VCaP (cell line): ENCODE measurements around the gene ZNF750.

ENCODE experiments used
- H3K27ac ChIP-seq: fragments of 450-650 bp; 2 replicates; pipeline ENCODE4 v1.5.1; 2017
- CTCF ChIP-seq: fragments of 450-650 bp; conservative IDR thresholded peaks from 2 replicates; pipeline ENCODE4 v1.5.1; 2017; ENCODE audit warnings: mild to moderate bottlenecking, moderate library complexity

Gene ZNF750

GRCh38 chr17:82862737-82863382, 23.0 kb upstream of the ZNF750 start:
- no peak for TF ChIP-seq CTCF
- H3K27ac ChIP-seq = no peak overlapping the region; the same call in 1 of the 2 replicates

GRCh38 chr17:82862191-82862590, 22.4 kb upstream of the ZNF750 start:
- H3K27ac ChIP-seq = no peak overlapping the region

DNA sequence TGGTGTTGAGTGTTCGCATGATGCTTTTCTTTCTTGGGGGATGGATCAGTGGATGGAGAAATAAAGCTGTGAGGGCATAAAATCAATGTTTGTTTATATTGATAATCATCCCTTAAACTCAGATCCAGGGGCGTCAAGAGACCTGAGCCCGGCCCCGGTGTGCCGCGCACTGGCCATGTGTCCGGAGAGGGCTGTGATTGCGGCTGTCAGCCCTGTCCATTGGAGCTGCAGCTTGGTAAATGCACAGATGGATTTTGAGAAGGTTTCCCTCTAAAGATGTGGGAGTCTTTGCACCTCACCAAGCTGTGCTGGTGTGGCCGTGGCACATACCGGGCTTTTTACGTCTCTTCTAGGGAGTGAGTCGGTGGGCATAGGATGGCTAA, 21.6 kb upstream of the ZNF750 start:
- no peak for TF ChIP-seq CTCF
- no peak overlapping the region for H3K27ac ChIP-seq

More at GRCh38 chr17:82862191-82862590, 22.4 kb upstream of the ZNF750 start:
- TF ChIP-seq CTCF = no peak

DNA sequence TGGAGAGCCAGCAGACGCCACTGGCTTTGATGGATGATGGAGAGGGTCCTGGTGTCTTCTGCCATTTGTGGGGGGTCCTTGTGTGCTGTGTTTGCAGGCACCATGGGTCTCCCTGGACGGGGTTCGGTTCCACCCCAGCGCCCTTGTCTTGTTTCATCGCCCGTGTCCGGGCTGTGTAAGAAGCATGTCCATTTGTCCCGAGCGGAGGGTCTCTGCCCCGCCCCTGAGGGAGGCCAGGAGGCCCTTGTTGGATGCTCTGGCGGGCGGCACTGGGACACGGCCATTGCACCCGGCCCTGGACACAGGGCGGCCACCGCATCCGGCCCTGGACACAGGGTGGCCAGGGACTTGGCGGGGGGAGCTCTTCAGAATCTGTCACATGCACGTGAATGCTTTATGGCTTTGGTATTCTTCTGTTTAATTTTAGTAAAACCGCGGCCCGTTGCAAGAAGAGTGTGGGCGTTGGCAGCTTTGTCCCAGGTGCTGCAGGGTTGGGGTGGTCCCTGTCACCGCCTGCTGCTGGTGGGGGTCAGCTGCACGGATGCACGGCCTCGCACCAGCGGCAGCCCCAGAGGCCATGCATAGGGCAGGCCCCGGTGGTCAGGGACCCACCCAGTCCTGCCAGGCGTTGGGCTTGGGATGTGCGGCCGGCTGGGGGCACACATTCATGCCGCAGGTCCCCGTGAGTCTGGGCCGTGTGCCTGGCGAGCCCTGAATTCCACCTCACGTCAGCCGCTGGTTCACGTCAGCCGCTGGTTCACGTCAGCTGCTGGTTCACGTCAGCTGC, 21.0 kb upstream of the ZNF750 start:
- no peak overlapping the region for H3K27ac ChIP-seq
- TF ChIP-seq CTCF = no peak

DNA sequence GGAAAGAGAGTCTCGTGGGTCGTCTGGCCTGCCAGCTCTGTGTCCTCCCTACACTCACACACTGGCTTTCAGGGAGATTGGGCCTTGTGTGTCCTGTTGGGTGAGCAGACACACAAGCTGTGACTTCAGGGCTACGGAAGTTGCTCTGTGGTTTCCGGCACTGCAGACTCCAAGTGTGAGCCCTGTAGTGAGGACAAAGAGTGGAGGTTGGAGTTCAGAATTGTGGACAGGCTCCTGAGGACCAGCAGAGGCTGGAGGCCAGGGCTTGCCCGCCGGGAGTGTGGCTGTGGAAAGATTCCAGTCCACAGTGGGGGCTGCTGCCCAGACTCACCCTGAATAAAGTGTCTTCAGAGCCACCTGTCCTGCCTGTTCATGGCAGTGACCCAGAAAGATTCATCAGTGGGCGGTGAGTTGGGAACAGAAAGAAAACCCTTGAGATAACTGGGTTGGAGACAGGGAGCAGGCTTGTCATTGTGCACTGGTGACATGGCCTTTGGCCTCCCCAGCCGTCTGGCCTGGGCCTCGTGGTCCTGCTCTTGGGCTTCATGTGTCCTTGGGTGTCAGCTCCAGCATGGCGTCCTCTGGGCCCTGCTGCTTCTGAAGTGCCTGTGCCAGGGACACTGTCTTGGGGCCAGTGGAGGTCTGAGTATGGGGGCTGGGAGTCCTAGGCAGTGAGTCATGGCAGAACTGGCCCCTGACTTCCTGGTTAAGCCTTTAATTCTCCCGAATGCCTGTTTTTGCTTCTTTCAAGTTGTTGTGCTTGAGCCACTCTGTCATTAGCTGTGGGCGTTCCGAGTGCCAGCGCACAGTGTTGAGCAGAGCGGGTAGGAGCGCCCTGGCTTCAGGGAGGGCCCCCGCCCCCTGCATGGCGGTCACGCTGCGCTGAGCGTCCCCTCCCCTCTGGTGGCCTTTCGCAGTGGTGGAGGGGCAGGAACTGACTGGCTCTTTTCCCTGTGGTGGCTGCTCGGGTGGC, 19.9 kb upstream of the ZNF750 start:
- TF ChIP-seq CTCF = no peak
- H3K27ac ChIP-seq = peak overlapping the region; percentile 33; the same call in 1 of the 2 replicates

- peak overlapping the region; percentile 83 for H3K27ac ChIP-seq
- TF ChIP-seq CTCF = no peak
Measured at GRCh38 chr17:82858376-82859126, 18.7 kb upstream of the ZNF750 start.
